Spleen (tissue), 11 donors: ENCODE results near the gene TEX38. TPM values are rescaled to one million over a fixed set of nuclear protein-coding genes. Genes with fewer than 3 reads are reported as not detected.

ENCODE experiments used
- DNase-seq: peaks from one replicate; pipeline ENCODE4 v3.0.0-alpha.2; 2020
- H3K27ac ChIP-seq, 8 donors: fragments of 200-600 bp; sonication (generic) in 7 of 8; 1 replicate in 4 of 8; 2 replicates in 4 of 8; pipeline versions ENCODE4 v1.5.0 to v1.8.0; 2016 to 2021; ENCODE audit warnings: inconsistent platforms in 4 of 8, mild to moderate bottlenecking in 4 of 8, moderate library complexity in 1 of 8
- H3K27me3 ChIP-seq, 7 donors: fragments of 200-600 bp; sonication (generic) in 6 of 7; replicated peaks in 1 of 7; 1 replicate in 4 of 7; 2 replicates in 3 of 7; pipeline versions ENCODE4 v1.5.0 to v1.8.0; 2016 to 2021; ENCODE audit warnings: inconsistent platforms in 3 of 7, mild to moderate bottlenecking in 1 of 7
- H3K36me3 ChIP-seq, 6 donors: fragments of 200-600 bp; sonication (generic) in 5 of 6; 1 replicate in 4 of 6; 2 replicates in 2 of 6; pipeline versions ENCODE4 v1.5.0 to v1.8.0; 2016 to 2021; ENCODE audit warnings: inconsistent platforms in 2 of 6
- H3K4me1 ChIP-seq, 6 donors: fragments of 200-600 bp; sonication (generic) in 5 of 6; 1 replicate in 3 of 6; 2 replicates in 3 of 6; pipeline versions ENCODE4 v1.5.0 to v1.8.0; 2016 to 2021; ENCODE audit warnings: inconsistent platforms in 3 of 6
- H3K4me3 ChIP-seq, 8 donors: fragments of 200-600 bp; sonication (generic) in 7 of 8; 1 replicate in 4 of 8; 2 replicates in 4 of 8; pipeline versions ENCODE4 v1.5.0 to v1.8.0; 2016 to 2021; ENCODE audit warnings: inconsistent platforms in 4 of 8, mild to moderate bottlenecking in 4 of 8, moderate library complexity in 2 of 8
- H3K9me3 ChIP-seq, 8 donors: fragments of 200-600 bp; sonication (generic) in 7 of 8; 1 replicate in 4 of 8; 2 replicates in 4 of 8; pipeline versions ENCODE4 v1.5.0 to v1.8.0; 2016 to 2021; ENCODE audit warnings: inconsistent platforms in 4 of 8
- POLR2A ChIP-seq, 3 donors: fragments of 450-650 bp; IDR thresholded peaks; one replicate each; pipeline ENCODE4 v1.5.1; 2017; ENCODE audit warnings: antibody characterized with exemption in 3 of 3, mild to moderate bottlenecking in 1 of 3
- POLR2AphosphoS5 ChIP-seq, 3 donors: sonication (generic); formaldehyde crosslinking; IDR thresholded peaks; one replicate each; pipeline ENCODE4 v1.5.1; 2017; ENCODE audit warnings: antibody characterized with exemption in 3 of 3
- WGBS, 5 donors: extraction: QIAGEN DNeasy Blood & Tissue Kit in 3 of 5; methylation state at CpG; one replicate each; pipeline versions ENCODE4 v1.1.5 to v1.1.7; 2013 to 2018; 5-methylcytosine and 5-hydroxymethylcytosine counted together
- intact Hi-C: fragments of 100-400 bp; cut with DNase I; formaldehyde crosslinking; loops from one replicate; pipeline ENCODE4 v1.15.0; 2023; ENCODE audit warnings: low total_unique reads
- polyA plus RNA-seq, 3 donors: library from polyadenylated mRNA; stranded (reverse); fragments of 200-250 nt; gene quantifications; one replicate each; pipeline ENCODE4 v1.2.1, GENCODE V29; 2013
- total RNA-seq, 7 donors: library from RNA; depleted of rRNA in 3 of 7; stranded (reverse); fragments of >200 nt in 3 of 7; fragmentation: NEBNext Ultra II Directional in 4 of 7; extraction: Animal tissue kit (Norgen Biotek cat#: 25700) in 4 of 7; gene quantifications; one replicate each; pipeline versions ENCODE4 v1.1.0 to v1.2.1, GENCODE V29; 2016 to 2021
- TF ChIP-seq, protein P1 (sequence below), 11 experiments: fragments of 200-600 bp in 7 of 11; fragments of 450-650 bp in 4 of 11; sonication (generic) in 4 of 11; IDR thresholded peaks in 8 of 11; conservative IDR thresholded peaks in 3 of 11; 1 replicate in 7 of 11; 2 replicates in 4 of 11; pipeline versions ENCODE4 v1.4.0 to v1.8.0; 2016 to 2021; ENCODE audit warnings: antibody characterized with exemption in 11 of 11, inconsistent platforms in 4 of 11, mild to moderate bottlenecking in 1 of 11
- donor health status: healthy with polysubstance abuse.
- donor health status: DM: no; HTN: no; CAD: no; lungs with moderate emphysema.
- donor health status: DM: no; HTN: no; CAD: no.
- donor health status: Bipolar disorder and iron deficiency.
- donor health status: healthy.
- donor health status: DM: no; HTN: no; CAD: no.
- donor health status: DM: yes; HTN: yes; CAD: no.

TEX38 gene
- total and polyA plus RNA-seq, 10 donors, result 0.09 to 0.11 TPM; not detected in 8

DNA sequence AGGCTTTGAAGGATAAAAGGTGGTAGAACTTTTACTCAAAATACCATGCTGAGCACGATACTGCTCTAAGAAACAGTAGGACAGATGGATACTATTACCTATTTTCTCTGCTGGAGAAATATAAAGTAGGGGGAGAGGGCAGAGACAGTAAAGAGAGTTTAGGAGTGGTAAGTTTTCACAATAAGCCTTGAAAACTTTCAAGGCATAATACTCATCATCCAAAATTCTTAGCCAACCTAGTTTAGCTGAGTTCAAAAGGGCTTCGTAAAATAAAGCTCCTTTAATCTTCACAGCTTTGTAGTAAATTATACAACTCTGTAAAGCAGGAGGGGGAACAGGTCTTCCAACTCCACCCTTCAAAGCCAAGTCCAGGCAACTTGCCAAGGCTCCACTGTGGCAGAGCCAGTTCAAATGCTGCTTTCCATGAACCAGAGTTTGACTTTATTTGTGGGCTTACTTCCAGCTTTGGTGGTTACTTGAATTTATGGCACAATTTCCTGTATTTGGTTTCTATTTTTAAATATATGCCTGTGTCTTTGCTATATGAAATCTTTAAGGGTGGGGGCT lies 15.5 kb downstream of the TEX38 start:
- DNase-seq, result no peak
- intact Hi-C loops, result no loop called here
- Histone ChIP-seq H3K36me3 (peaks cover 9 to 100% (median 92%) of the 10 kb centered on the region in 6 donors), H3K4me3 (no peak overlapping the region), H3K9me3 (no peaks in the 10 kb centered on the region), H3K27me3 (no peaks in the 10 kb centered on the region), H3K4me1 (peaks cover 0 to 32% (median 14%) of the 10 kb centered on the region in 6 donors), H3K27ac (peak overlapping the region in 1 of 8 donors; percentile 21)
- 60 to 67% (median 66%) methylated on average over 2 of the region's 2 CpGs for WGBS, 5 donors
- TF ChIP-seq POLR2AphosphoS5 (IDR thresholded peaks at IDR 0.05) (no peak), POLR2A (IDR thresholded peaks at IDR 0.05) (no peak)
- TF ChIP-seq, protein P1, sequence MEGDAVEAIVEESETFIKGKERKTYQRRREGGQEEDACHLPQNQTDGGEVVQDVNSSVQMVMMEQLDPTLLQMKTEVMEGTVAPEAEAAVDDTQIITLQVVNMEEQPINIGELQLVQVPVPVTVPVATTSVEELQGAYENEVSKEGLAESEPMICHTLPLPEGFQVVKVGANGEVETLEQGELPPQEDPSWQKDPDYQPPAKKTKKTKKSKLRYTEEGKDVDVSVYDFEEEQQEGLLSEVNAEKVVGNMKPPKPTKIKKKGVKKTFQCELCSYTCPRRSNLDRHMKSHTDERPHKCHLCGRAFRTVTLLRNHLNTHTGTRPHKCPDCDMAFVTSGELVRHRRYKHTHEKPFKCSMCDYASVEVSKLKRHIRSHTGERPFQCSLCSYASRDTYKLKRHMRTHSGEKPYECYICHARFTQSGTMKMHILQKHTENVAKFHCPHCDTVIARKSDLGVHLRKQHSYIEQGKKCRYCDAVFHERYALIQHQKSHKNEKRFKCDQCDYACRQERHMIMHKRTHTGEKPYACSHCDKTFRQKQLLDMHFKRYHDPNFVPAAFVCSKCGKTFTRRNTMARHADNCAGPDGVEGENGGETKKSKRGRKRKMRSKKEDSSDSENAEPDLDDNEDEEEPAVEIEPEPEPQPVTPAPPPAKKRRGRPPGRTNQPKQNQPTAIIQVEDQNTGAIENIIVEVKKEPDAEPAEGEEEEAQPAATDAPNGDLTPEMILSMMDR (IDR thresholded peaks at IDR 0.05 in 8 of 11, conservative IDR thresholded peaks at IDR 0.05 in 3 of 11), result no peak

DNA sequence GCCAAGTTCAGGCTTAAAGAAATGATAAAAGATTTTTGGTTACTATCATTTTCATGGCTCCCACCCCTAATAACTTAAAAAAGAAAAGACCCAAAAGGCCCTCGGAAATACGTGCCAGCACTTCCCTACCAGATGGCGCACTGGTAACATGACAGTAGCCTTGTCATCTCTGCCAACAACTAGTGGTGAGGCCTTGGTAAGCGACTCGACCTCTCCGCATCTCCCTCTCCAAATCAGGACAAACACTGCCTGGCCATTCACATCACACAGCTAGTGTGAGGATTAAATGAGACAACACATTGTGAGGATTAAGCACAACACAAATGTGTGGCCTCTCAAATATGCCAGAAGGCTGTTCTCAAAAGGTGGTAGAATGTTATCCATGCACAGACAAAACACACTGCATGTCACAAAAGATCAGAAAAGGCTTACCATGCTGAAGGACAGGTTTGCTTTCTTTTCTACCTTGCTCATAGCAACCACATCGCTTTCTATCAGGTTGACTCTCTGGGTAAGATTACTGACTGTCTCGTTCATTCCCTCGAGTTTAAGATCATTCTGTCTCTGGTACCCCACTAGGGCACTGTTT lies 16.4 kb downstream of the TEX38 start:
- no peak overlapping the region for H3K27ac ChIP-seq
- H3K9me3 ChIP-seq, result no peaks in the 10 kb centered on the region
- peaks cover 5 to 100% (median 90%) of the 10 kb centered on the region in 6 donors for H3K36me3 ChIP-seq
- H3K27me3 ChIP-seq, result no peaks in the 10 kb centered on the region
- intact Hi-C loops, result no loop called here
- no peak for DNase-seq
- TF ChIP-seq, protein P1 (IDR thresholded peaks at IDR 0.05 in 8 of 11, conservative IDR thresholded peaks at IDR 0.05 in 3 of 11), result no peak
- TF ChIP-seq POLR2AphosphoS5 (IDR thresholded peaks at IDR 0.05) (no peak), POLR2A (IDR thresholded peaks at IDR 0.05) (no peak)
- 64 to 73% (median 68%) methylated on average over 9 of the region's 9 CpGs for WGBS, 5 donors
- peaks cover 0 to 33% (median 14%) of the 10 kb centered on the region in 6 donors for H3K4me1 ChIP-seq
- no peak overlapping the region for H3K4me3 ChIP-seq

DNA sequence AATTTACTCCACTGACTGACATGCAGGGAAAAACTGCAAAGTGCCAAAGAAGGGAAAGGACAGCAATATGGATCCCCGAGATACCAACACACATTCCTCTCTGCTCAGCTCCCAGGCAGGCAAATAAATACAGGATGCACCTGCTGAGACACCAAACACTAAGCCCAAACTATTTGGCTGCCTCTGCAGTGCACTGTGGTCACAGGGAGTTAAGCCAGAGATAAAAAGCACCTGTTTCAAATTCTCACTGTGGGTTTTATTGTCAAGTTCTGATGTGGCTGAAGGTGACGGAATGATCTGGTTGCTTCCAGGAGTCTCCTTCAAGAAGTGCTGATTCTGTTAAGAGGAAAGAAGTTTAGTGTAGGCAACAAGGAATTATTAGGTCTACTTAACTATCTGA lies 17.7 kb downstream of the TEX38 start:
- Histone ChIP-seq H3K27ac (no peak overlapping the region), H3K4me3 (no peak overlapping the region), H3K27me3 (no peaks in the 10 kb centered on the region), H3K9me3 (no peaks in the 10 kb centered on the region), H3K4me1 (peaks cover 0 to 33% (median 14%) of the 10 kb centered on the region in 6 donors), H3K36me3 (peaks cover 2 to 94% (median 78%) of the 10 kb centered on the region in 6 donors)
- DNase-seq, result no peak
- WGBS, 5 donors, result 60 to 74% (median 70%) methylated on average over 2 of the region's 2 CpGs
- TF ChIP-seq, protein P1 (IDR thresholded peaks at IDR 0.05 in 8 of 11, conservative IDR thresholded peaks at IDR 0.05 in 3 of 11), result no peak
- intact Hi-C loops, result no loop called here

DNA sequence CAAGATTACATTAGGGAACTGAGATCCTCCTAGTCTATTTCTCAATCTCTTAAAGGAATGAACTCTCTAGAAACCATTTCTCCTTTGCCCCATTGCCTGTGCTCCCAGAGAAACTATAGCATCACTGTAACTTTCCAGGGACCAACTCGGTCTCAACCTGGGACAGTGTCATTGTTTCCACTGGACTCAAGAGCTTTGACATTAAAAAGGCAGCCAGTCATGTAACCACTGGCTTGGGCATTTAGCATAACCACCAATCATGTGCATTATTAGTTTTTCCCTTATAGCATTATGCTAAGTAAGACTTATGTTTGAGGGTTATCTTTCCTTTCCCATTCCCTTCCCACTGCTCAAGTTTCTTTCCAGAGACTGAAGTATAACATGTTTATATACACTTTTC lies 18.2 kb downstream of the TEX38 start:
- no peaks in the 10 kb centered on the region for H3K9me3 ChIP-seq
- H3K4me1 ChIP-seq, result peaks cover 0 to 33% (median 14%) of the 10 kb centered on the region in 6 donors
- no peak for DNase-seq
- peaks cover 2 to 94% (median 73%) of the 10 kb centered on the region in 6 donors for H3K36me3 ChIP-seq
- no peaks in the 10 kb centered on the region for H3K27me3 ChIP-seq
- 47 to 93% (median 77%) methylated on average over 1 of the region's 1 CpG for WGBS, 5 donors
- H3K4me3 ChIP-seq, result no peak overlapping the region
- TF ChIP-seq, protein P1 (IDR thresholded peaks at IDR 0.05 in 8 of 11, conservative IDR thresholded peaks at IDR 0.05 in 3 of 11), result no peak
- TF ChIP-seq POLR2A (IDR thresholded peaks at IDR 0.05) (no peak), POLR2AphosphoS5 (IDR thresholded peaks at IDR 0.05) (no peak)
- intact Hi-C loops, result no loop called here
- no peak overlapping the region for H3K27ac ChIP-seq
